K562 (cell line): ENCODE data around the gene PLXDC2.

Experiments
- BACH1 ChIP-seq: fragments of 200-800 bp; sonication (Bioruptor generic); IDR thresholded peaks from 2 replicates; pipeline ENCODE4 v1.6.1; 2016; ENCODE audit warnings: missing genetic modification characterization, missing compliant biosample characterization
- CTCF ChIP-seq, 3 experiments: IDR thresholded peaks in 2 of 3; conservative IDR thresholded peaks in 1 of 3; 2 replicates each; pipeline ENCODE4 v1.5.1; 2011 to 2012; ENCODE audit warnings: low read length in 3 of 3, mild to moderate bottlenecking in 3 of 3, control low read depth in 2 of 3, improper control_type of control experiment in 1 of 3, inconsistent platforms in 1 of 3, low read depth in 1 of 3, mixed read lengths in 1 of 3, moderate library complexity in 1 of 3; ENCODE audit not compliant: insufficient read depth in 2 of 3
- FOXM1 ChIP-seq, 2 experiments: fragments of 450-650 bp in 1 of 2; sonication (generic) in 1 of 2; formaldehyde crosslinking in 1 of 2; IDR thresholded peaks; 2 replicates each; pipeline versions ENCODE4 v1.6.1 to v1.9.0; 2017 to 2022; ENCODE audit warnings: low read depth in 2 of 2, mild to moderate bottlenecking in 2 of 2, missing genetic modification reagents in 1 of 2, moderate library complexity in 1 of 2
- JUNB ChIP-seq: fragments of 450-650 bp; formaldehyde crosslinking; conservative IDR thresholded peaks from 2 replicates; pipeline ENCODE4 v1.4.0; 2020; ENCODE audit warnings: mild to moderate bottlenecking
- MNT ChIP-seq, 2 experiments: fragments of 450-650 bp; conservative IDR thresholded peaks; 2 replicates each; pipeline ENCODE4 v1.6.1; 2017; ENCODE audit warnings: mild to moderate bottlenecking in 2 of 2, moderate library complexity in 2 of 2
- SP1 ChIP-seq: sonication (generic); formaldehyde crosslinking; IDR thresholded peaks from 2 replicates; pipeline ENCODE4 v1.8.1; 2022; ENCODE audit warnings: mild to moderate bottlenecking, missing genetic modification reagents
- TAF1 ChIP-seq: IDR thresholded peaks from 2 replicates; pipeline ENCODE4 v1.6.1; 2011; ENCODE audit warnings: mild to moderate bottlenecking, low read length, moderate library complexity; ENCODE audit not compliant: insufficient read depth, control insufficient read depth, severe bottlenecking; ENCODE audit errors: extremely low read depth
- ZMIZ1 ChIP-seq, 2 experiments: fragments of 150-350 bp in 1 of 2; IDR thresholded peaks; 2 replicates each; pipeline ENCODE4 v1.6.1; 2012 to 2016; ENCODE audit warnings: low read depth in 2 of 2, low read length in 2 of 2, mild to moderate bottlenecking in 1 of 2, moderate library complexity in 1 of 2
- ZNF263 ChIP-seq: sonication (generic); formaldehyde crosslinking; IDR thresholded peaks from 2 replicates; pipeline ENCODE4 v1.8.0; 2022; ENCODE audit warnings: mild to moderate bottlenecking, missing genetic modification reagents, borderline replicate concordance
- ZNF583 ChIP-seq: fragments of 250-450 bp; sonication (Bioruptor Pico); IDR thresholded peaks from 2 replicates; pipeline ENCODE4 v1.4.0; 2020

- TF ChIP-seq JUNB (CRISPR knock-in tag), result no peak
- no peak for TF ChIP-seq CTCF (IDR thresholded peaks at IDR 0.05 in 2 of 3, conservative IDR thresholded peaks at IDR 0.05 in 1 of 3; ENCODE audit: insufficient read depth in 2 of 3, low read depth in 1 of 3, low read length in 3 of 3)
- TF ChIP-seq ZNF263 (CRISPR knock-in tag), result no peak
- no peak for TF ChIP-seq ZNF583
- TF ChIP-seq ZMIZ1 (IDR thresholded peaks at IDR 0.05; ENCODE audit: low read depth in 2 of 2, low read length in 2 of 2), result no peak
- no peak for TF ChIP-seq SP1 (CRISPR knock-in tag)
- TF ChIP-seq BACH1 (tag), result no peak
- TF ChIP-seq MNT (conservative IDR thresholded peaks at IDR 0.05), result no peak
- TF ChIP-seq TAF1, result no peak
- TF ChIP-seq FOXM1 (IDR thresholded peaks at IDR 0.05; ENCODE audit: low read depth), result no peak
- TF ChIP-seq FOXM1 (CRISPR knock-in tag; IDR thresholded peaks at IDR 0.05; ENCODE audit: low read depth), result no peak
Measured at GRCh38 chr10:20200758-20201157, 384.5 kb downstream of the PLXDC2 start.
